A549 (cell line): ENCODE data around the gene RAPGEF5. TPM values are rescaled to one million over a fixed set of nuclear protein-coding genes. Genes with fewer than 3 reads are reported as not detected.

Experiments
- ATAC-seq, 2 experiments: fragments of 200-7000 bp in 1 of 2; fragments of >200 bp in 1 of 2; cut with Nextera tagmentation in 1 of 2; cut with Tn5 transposase in 1 of 2; 3 replicates each; pipeline versions ENCODE4 v1.8.0 to v1.9.1; 2018 to 2020; ENCODE audit warnings: mild to moderate bottlenecking in 1 of 2, moderate library complexity in 1 of 2
- CTCF ChIA-PET: fragments of 300-600 bp; sonication (Branson Sonifier 250); formaldehyde crosslinking; extraction: SDS; loops from one replicate; lab custom pipeline; 2021; ENCODE audit warnings: antibody characterized with exemption, inconsistent platforms; lab: Yijun Ruan, JAX
- POLR2A ChIA-PET: fragments of 350-600 bp; formaldehyde crosslinking; extraction: SDS; loops from one replicate; lab custom pipeline; 2021; ENCODE audit warnings: antibody characterized with exemption, inconsistent platforms; lab: Yijun Ruan, JAX
- DNase-seq, 2 experiments: peaks; one replicate each; pipeline versions ENCODE4 v3.0.0 to v3.0.0-alpha.2; 2011 to 2016; ENCODE audit warnings: low read depth in 1 of 2, low spot score in 1 of 2
- FAIRE-seq: peaks from 2 replicates; lab custom pipeline; 2011; peaks lifted over from hg19 to GRCh38; lab: Jason Lieb, UNC
- H3K27ac ChIP-seq, 2 experiments: fragments of >200 bp; sonication (Bioruptor Twin); formaldehyde crosslinking; 3 replicates each; pipeline ENCODE4 v1.5.1; 2016 to 2017
- H3K4me1 ChIP-seq: fragments of >200 bp; sonication (Bioruptor Twin); formaldehyde crosslinking; 3 replicates; pipeline ENCODE4 v1.6.1; 2016
- H3K4me2 ChIP-seq: fragments of >200 bp; sonication (Bioruptor Twin); formaldehyde crosslinking; 3 replicates; pipeline ENCODE4 v1.6.1; 2016
- H3K4me3 ChIP-seq: fragments of >200 bp; sonication (Bioruptor Twin); formaldehyde crosslinking; 3 replicates; pipeline ENCODE4 v1.5.1; 2016
- H3K9me3 ChIP-seq: fragments of >200 bp; sonication (Bioruptor Twin); formaldehyde crosslinking; 3 replicates; pipeline ENCODE4 v1.6.1; 2016
- CHD2 ChIP-seq: fragments of 150-350 bp; IDR thresholded peaks from 2 replicates; pipeline ENCODE4 v1.6.1; 2014; ENCODE audit warnings: low read length; ENCODE audit not compliant: partially characterized antibody
- CHD4 ChIP-seq: fragments of 200-600 bp; sonication (generic); IDR thresholded peaks from 2 replicates; pipeline ENCODE4 v1.6.1; 2016; ENCODE audit warnings: antibody characterized with exemption, mild to moderate bottlenecking, borderline replicate concordance
- CTCF ChIP-seq: fragments of >200 bp; sonication (Bioruptor Twin); formaldehyde crosslinking; IDR thresholded peaks from 3 replicates; pipeline ENCODE4 v1.5.1; 2016
- ESRRA ChIP-seq: fragments of 150-350 bp; IDR thresholded peaks from 2 replicates; pipeline ENCODE4 v1.6.1; 2014; ENCODE audit warnings: mild to moderate bottlenecking, low read length, borderline replicate concordance
- FOSB ChIP-seq: fragments of 250-450 bp; sonication (Bioruptor Pico); IDR thresholded peaks from 2 replicates; pipeline ENCODE4 v1.5.0; 2020; ENCODE audit warnings: mild to moderate bottlenecking, moderate library complexity
- GATA3 ChIP-seq: IDR thresholded peaks from 2 replicates; pipeline ENCODE4 v1.6.1; 2012; ENCODE audit warnings: borderline replicate concordance
- HES2 ChIP-seq: fragments of >200 bp; sonication (Bioruptor Twin); formaldehyde crosslinking; IDR thresholded peaks from 2 replicates; pipeline ENCODE4 v1.6.1; 2016
- HEYL ChIP-seq: fragments of 250-450 bp; sonication (Bioruptor Pico); IDR thresholded peaks from 2 replicates; pipeline ENCODE4 v1.8.0; 2021; ENCODE audit warnings: mild to moderate bottlenecking, moderate library complexity
- JUN ChIP-seq, 2 experiments: fragments of >200 bp; sonication (Bioruptor Twin); formaldehyde crosslinking; IDR thresholded peaks; 2 replicates in 1 of 2; 3 replicates in 1 of 2; pipeline ENCODE4 v1.6.1; 2016 to 2017
- JUNB ChIP-seq: fragments of >200 bp; sonication (Bioruptor Twin); formaldehyde crosslinking; IDR thresholded peaks from 2 replicates; pipeline ENCODE4 v1.6.1; 2016
- KDM1A ChIP-seq: fragments of 200-600 bp; sonication (generic); IDR thresholded peaks from 2 replicates; pipeline ENCODE4 v1.6.1; 2016; ENCODE audit warnings: low read depth, mild to moderate bottlenecking
- MAFK ChIP-seq: fragments of 450-650 bp; IDR thresholded peaks from 2 replicates; pipeline ENCODE4 v1.6.1; 2014; ENCODE audit not compliant: partially characterized antibody
- MAX ChIP-seq: IDR thresholded peaks from 2 replicates; pipeline ENCODE4 v1.6.1; 2012
- MAZ ChIP-seq: fragments of 150-350 bp; IDR thresholded peaks from 2 replicates; pipeline ENCODE4 v1.6.1; 2014; ENCODE audit warnings: antibody characterized with exemption, low read depth, low read length, borderline replicate concordance
- MYC ChIP-seq: IDR thresholded peaks from 2 replicates; pipeline ENCODE4 v1.6.1; 2012; ENCODE audit warnings: mild to moderate bottlenecking, inconsistent platforms, low read length, improper control_type of control experiment, borderline replicate concordance
- PHF8 ChIP-seq: fragments of 200-600 bp; sonication (generic); IDR thresholded peaks from 2 replicates; pipeline ENCODE4 v1.6.1; 2016; ENCODE audit warnings: low read depth, mild to moderate bottlenecking, antibody characterized with exemption, moderate library complexity, borderline replicate concordance
- POLR2A ChIP-seq: IDR thresholded peaks from 2 replicates; pipeline ENCODE4 v1.6.1; 2012; ENCODE audit warnings: mild to moderate bottlenecking, low read length
- RARB ChIP-seq: fragments of 250-450 bp; sonication (Bioruptor Pico); IDR thresholded peaks from 2 replicates; pipeline ENCODE4 v1.8.0; 2021; ENCODE audit warnings: mild to moderate bottlenecking, moderate library complexity
- SMC3 ChIP-seq: fragments of >200 bp; sonication (Bioruptor Twin); formaldehyde crosslinking; IDR thresholded peaks from 3 replicates; pipeline ENCODE4 v1.6.1; 2018; ENCODE audit warnings: inconsistent platforms
- USF2 ChIP-seq: fragments of 450-650 bp; IDR thresholded peaks from 2 replicates; pipeline ENCODE4 v1.6.1; 2014; ENCODE audit warnings: antibody characterized with exemption
- ZFP36 ChIP-seq: fragments of 450-650 bp; IDR thresholded peaks from 2 replicates; pipeline ENCODE4 v1.6.1; 2014; ENCODE audit warnings: borderline replicate concordance; ENCODE audit not compliant: partially characterized antibody
- ZSCAN20 ChIP-seq: fragments of 250-450 bp; sonication (Bioruptor Pico); IDR thresholded peaks from 2 replicates; pipeline ENCODE4 v1.8.0; 2022; ENCODE audit warnings: mild to moderate bottlenecking, moderate library complexity
- WGBS: methylation state at CpG from one replicate; pipeline ENCODE4 v1.1.6; 2017; ENCODE audit errors: missing lambda C conversion rate; 5-methylcytosine and 5-hydroxymethylcytosine counted together
- polyA minus RNA-seq: library from RNA; depleted of rRNA, polyadenylated mRNA; stranded (reverse); fragments of >200 nt; gene quantifications from 2 replicates; pipeline ENCODE4 v1.2.3, GENCODE V29; 2011; rRNA and poly(A)+ RNA removed
- polyA plus RNA-seq, 4 experiments: library from polyadenylated mRNA; depleted of rRNA in 3 of 4; stranded (reverse); fragments of >200 nt; fragmentation: RNase III in 1 of 4; extraction: RNeasy Plus Mini Kit Qiagen cat#74134 plus additional on column Dnase treatment in 1 of 4; gene quantifications; 2 replicates in 3 of 4; 3 replicates in 1 of 4; pipeline ENCODE4 v1.2.3, GENCODE V29; 2011 to 2017

Gene RAPGEF5
- polyA plus RNA-seq (2011; rRNA removed) (0.14 and 0.19 TPM in 2 replicates), polyA plus RNA-seq (2017; fragmentation: RNase III; extraction: RNeasy Plus Mini Kit Qiagen cat#74134 plus additional on column Dnase treatment) (0.03 to 0.09 TPM (median 0.05 TPM) in 3 replicates), polyA minus RNA-seq (0.34 and 0.91 TPM in 2 replicates)
- polyA plus RNA-seq (2012; cell fraction: cytosol; rRNA removed): 0.03 and 0.05 TPM in 2 replicates
- 0.01 TPM in 1 of 2 replicates, not detected in the other for polyA plus RNA-seq (2012; cell fraction: nucleus; rRNA removed)

- no peak for FAIRE-seq
- Histone ChIP-seq H3K27ac (peak within 1 kb of the TSS in 1 of 2 experiments; percentile 36; a peak in 2 of 6 replicates), H3K4me2 (peak within 1 kb of the TSS; percentile 96)
Observed at GRCh38 chr7:22356701-22357310, at the start of gene RAPGEF5. RAPGEF5 (minus strand) TSS chr7:22357154; CDS start chr7:22357060, 94 bp downstream.

GRCh38 chr7:22406715-22407114, 49.8 kb upstream of the RAPGEF5 start:
- Histone ChIP-seq H3K27ac (no peak overlapping the region), H3K4me2 (no peak overlapping the region), H3K9me3 (no peaks in the 10 kb centered on the region), H3K4me1 (no peaks in the 10 kb centered on the region), H3K4me3 (no peak overlapping the region)
- DNase-seq (no peak), FAIRE-seq (no peak), ATAC-seq (no peak)
- ChIA-PET CTCF (interaction anchor here (1.2 to 1.6 kb wide), 2 partner anchors 11 to 304 kb away, joined by 3 read pairs; no protein-coding TSS in a partner anchor), POLR2A (no interaction called here)
- 60% methylated on average over 4 of the region's 4 CpGs for WGBS
- TF ChIP-seq HEYL (CRISPR knock-in tag): no peak
- no peak for TF ChIP-seq POLR2A
- no peak for TF ChIP-seq CTCF
- TF ChIP-seq JUNB: no peak
- no peak for TF ChIP-seq RARB (CRISPR knock-in tag)
- no peak for TF ChIP-seq CHD4
- TF ChIP-seq MYC: no peak
- TF ChIP-seq FOSB (CRISPR knock-in tag): no peak
- TF ChIP-seq USF2: no peak
- no peak for TF ChIP-seq CHD2
- TF ChIP-seq MAZ: no peak
- no peak for TF ChIP-seq MAFK
- no peak for TF ChIP-seq MAX
- no peak for TF ChIP-seq KDM1A
- no peak for TF ChIP-seq GATA3
- TF ChIP-seq PHF8: no peak
- no peak for TF ChIP-seq SMC3

More at GRCh38 chr7:22356701-22357310, at the start of gene RAPGEF5:
- H3K4me1 ChIP-seq: peaks cover 10% of the 10 kb centered on the region; the same call in 1 of the 3 replicates
- H3K9me3 ChIP-seq: 0 out of 3 replicates have a peak, but pooled peaks cover 3% of the 10 kb centered on the region
- DNase-seq (peak in 1 of 2 experiments; percentile 13), ATAC-seq (peak; percentile 49 to 60)
- peak within 1 kb of the TSS; percentile 52 for H3K4me3 ChIP-seq
- WGBS: no CpG with 5 or more reads among the region's 95 CpGs
- ChIA-PET POLR2A (no interaction called here), CTCF (no interaction called here)
- TF ChIP-seq HES2 (no peak), ZSCAN20 (CRISPR knock-in tag) (no peak), HEYL (CRISPR knock-in tag) (no peak), ZFP36 (no peak), MAFK (no peak), ESRRA (no peak), JUN (IDR thresholded peaks at IDR 0.05) (no peak), MYC (no peak)
